Left ventricle myocardium inferior (tissue), 1 donor: Measurements from ENCODE around the gene GAP43. TPM values are rescaled to one million over a fixed set of nuclear protein-coding genes. Genes with fewer than 3 reads are reported as not detected.
"Not testable (repeated sequence)": the region's sequence is repeated elsewhere in the genome, so short reads cannot be mapped to it uniquely, and the experiment has no call there.

Experiments used
- DNase-seq: peaks from one replicate; pipeline ENCODE4 v3.0.0-alpha.2; 2020
- H3K27ac ChIP-seq: fragments of 200-600 bp; replicated peaks from 2 replicates; pipeline ENCODE4 v1.8.0; 2021
- H3K27me3 ChIP-seq: fragments of 200-600 bp; 2 replicates; pipeline ENCODE4 v1.8.0; 2021; ENCODE audit warnings: low read depth
- H3K36me3 ChIP-seq: fragments of 200-600 bp; 2 replicates; pipeline ENCODE4 v1.8.0; 2021
- H3K4me1 ChIP-seq: fragments of 200-600 bp; 2 replicates; pipeline ENCODE4 v1.8.0; 2021
- H3K4me3 ChIP-seq: fragments of 200-600 bp; 2 replicates; pipeline ENCODE4 v1.8.0; 2021; ENCODE audit warnings: mild to moderate bottlenecking, moderate library complexity
- H3K9me3 ChIP-seq: fragments of 200-600 bp; replicated peaks from 2 replicates; pipeline ENCODE4 v1.8.0; 2021
- intact Hi-C: fragments of 100-400 bp; cut with micrococcal nuclease; formaldehyde crosslinking; loops from one replicate; pipeline ENCODE4 v1.11.0; 2022
- total RNA-seq: library from RNA; stranded (reverse); fragmentation: NEBNext Ultra II Directional; extraction: Animal tissue kit (Norgen Biotek cat#: 25700); gene quantifications from one replicate; pipeline ENCODE4 v1.2.1, GENCODE V29; 2021
- TF ChIP-seq, protein P1 (sequence below): fragments of 200-600 bp; IDR thresholded peaks from 2 replicates; pipeline ENCODE4 v1.8.0; 2021; ENCODE audit warnings: antibody characterized with exemption, mild to moderate bottlenecking, borderline replicate concordance
- donor health status: DM: no; HTN: yes; CAD: no; lungs with severe emphysema.

Gene GAP43
- total RNA-seq, 1 donor from 2014 or later, result 1.2 TPM

- DNase-seq, result no peak
- intact Hi-C loops, result no loop called here
- TF ChIP-seq, protein P1, sequence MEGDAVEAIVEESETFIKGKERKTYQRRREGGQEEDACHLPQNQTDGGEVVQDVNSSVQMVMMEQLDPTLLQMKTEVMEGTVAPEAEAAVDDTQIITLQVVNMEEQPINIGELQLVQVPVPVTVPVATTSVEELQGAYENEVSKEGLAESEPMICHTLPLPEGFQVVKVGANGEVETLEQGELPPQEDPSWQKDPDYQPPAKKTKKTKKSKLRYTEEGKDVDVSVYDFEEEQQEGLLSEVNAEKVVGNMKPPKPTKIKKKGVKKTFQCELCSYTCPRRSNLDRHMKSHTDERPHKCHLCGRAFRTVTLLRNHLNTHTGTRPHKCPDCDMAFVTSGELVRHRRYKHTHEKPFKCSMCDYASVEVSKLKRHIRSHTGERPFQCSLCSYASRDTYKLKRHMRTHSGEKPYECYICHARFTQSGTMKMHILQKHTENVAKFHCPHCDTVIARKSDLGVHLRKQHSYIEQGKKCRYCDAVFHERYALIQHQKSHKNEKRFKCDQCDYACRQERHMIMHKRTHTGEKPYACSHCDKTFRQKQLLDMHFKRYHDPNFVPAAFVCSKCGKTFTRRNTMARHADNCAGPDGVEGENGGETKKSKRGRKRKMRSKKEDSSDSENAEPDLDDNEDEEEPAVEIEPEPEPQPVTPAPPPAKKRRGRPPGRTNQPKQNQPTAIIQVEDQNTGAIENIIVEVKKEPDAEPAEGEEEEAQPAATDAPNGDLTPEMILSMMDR, result no peak
- Histone ChIP-seq H3K36me3 (no peaks in the 10 kb centered on the region), H3K4me1 (no peaks in the 10 kb centered on the region), H3K9me3 (no peaks in the 10 kb centered on the region), H3K27ac (no peak overlapping the region), H3K27me3 (no peaks in the 10 kb centered on the region), H3K4me3 (no peak overlapping the region)
Observed at GRCh38 chr3:115715241-115715745, 92.0 kb downstream of the GAP43 start.

- Histone ChIP-seq H3K36me3 (no peaks in the 10 kb centered on the region), H3K4me1 (no peaks in the 10 kb centered on the region), H3K27me3 (no peaks in the 10 kb centered on the region), H3K4me3 (no peak overlapping the region), H3K9me3 (no peaks in the 10 kb centered on the region), H3K27ac (no peak overlapping the region)
- intact Hi-C loops, result no loop called here
- TF ChIP-seq, protein P1, result no peak
- DNase-seq, result no peak
Observed at GRCh38 chr3:115720983-115721382, 97.7 kb downstream of the GAP43 start.

DNA sequence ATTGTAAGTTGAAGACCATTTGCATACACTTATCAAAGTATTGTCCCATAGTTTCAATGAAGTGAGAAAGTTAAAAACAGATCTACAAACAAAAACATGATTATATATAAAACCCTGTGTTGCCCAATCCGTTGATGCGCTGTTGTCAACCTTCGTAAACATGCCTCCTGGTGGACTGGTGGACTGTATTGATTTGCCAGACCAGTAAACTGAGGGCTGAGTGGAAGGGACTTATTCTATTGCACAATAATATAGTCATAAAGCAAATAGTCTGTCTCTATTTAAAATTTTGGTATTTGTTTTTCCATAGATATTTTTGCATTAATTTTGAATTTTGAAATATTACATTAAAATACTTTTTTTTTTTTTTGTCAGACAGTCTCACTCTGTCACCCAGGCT, 102.5 kb downstream of the GAP43 start:
- no peaks in the 10 kb centered on the region for H3K4me1 ChIP-seq

DNA sequence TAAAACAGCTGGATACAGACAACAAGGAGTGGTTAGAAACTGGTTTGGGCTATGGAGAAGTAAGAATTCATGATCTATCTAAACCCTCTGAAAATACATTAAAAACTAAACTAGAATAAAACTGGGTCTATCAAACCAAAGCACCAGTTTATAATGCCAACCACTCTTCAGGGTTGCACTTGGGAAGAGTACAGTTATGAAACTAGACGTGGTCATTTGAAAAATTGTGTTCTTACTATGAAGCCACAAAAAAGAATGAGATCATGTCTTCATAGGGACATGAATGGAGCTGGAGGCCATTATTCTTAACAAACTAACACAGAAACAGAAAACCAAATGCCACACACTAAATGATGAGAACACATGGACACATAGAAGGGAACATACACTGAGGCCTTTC, 103.8 kb downstream of the GAP43 start:
- H3K4me3 ChIP-seq, result no peak overlapping the region
- no peaks in the 10 kb centered on the region for H3K4me1 ChIP-seq
- H3K36me3 ChIP-seq, result no peaks in the 10 kb centered on the region
- peaks cover 15% of the 10 kb centered on the region for H3K9me3 ChIP-seq
- intact Hi-C loops, result no loop called here
- TF ChIP-seq, protein P1, result no peak
- H3K27ac ChIP-seq, result no peak overlapping the region
- no peak for DNase-seq
- H3K27me3 ChIP-seq, result no peaks in the 10 kb centered on the region

More for the DNA sequence above, 102.5 kb downstream of the GAP43 start:
- Histone ChIP-seq H3K4me3 (no peak overlapping the region), H3K27me3 (no peaks in the 10 kb centered on the region), H3K27ac (no peak overlapping the region), H3K9me3 (peaks cover 6% of the 10 kb centered on the region), H3K36me3 (no peaks in the 10 kb centered on the region)
- no peak for DNase-seq
- intact Hi-C loops, result no loop called here
- TF ChIP-seq, protein P1, result no peak

DNA sequence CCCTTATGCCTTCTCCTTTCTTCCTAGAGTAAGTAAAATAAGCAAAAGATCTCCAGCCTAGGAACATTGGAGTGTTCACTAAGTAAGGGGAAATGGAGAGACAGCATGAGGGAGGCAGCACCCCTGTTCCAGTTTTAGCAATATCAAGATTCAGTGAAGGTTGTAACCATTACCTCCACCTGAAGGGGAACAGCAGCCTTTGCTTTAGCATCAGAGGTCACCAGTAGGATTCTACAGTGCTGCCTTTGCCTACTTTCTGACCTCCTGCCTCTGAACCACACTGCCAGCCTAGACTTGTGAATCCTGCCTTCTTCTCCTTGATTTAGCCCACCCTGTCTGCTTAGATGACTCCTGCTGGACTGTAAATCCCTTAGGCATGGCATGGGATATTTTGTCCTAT, 104.7 kb downstream of the GAP43 start:
- Histone ChIP-seq H3K9me3 (peaks cover 15% of the 10 kb centered on the region), H3K4me3 (no peak overlapping the region), H3K36me3 (no peaks in the 10 kb centered on the region), H3K4me1 (no peaks in the 10 kb centered on the region), H3K27me3 (no peaks in the 10 kb centered on the region), H3K27ac (no peak overlapping the region)
- TF ChIP-seq, protein P1, result no peak
- no peak for DNase-seq
- intact Hi-C loops, result no loop called here

- DNase-seq, intact Hi-C loops, H3K27me3 ChIP-seq, H3K4me3 ChIP-seq, H3K4me1 ChIP-seq, H3K27ac ChIP-seq, H3K36me3 ChIP-seq: not testable (repeated sequence)
- peaks cover 20% of the 10 kb centered on the region for H3K9me3 ChIP-seq
Observed at GRCh38 chr3:115736341-115736740, 113.0 kb downstream of the GAP43 start.
